H9 (cell line): ENCODE measurements around the gene IFT52. TPM values are rescaled to one million over a fixed set of nuclear protein-coding genes. Genes with fewer than 3 reads are reported as not detected.

Experiments used
- DNase-seq: peaks from one replicate; pipeline ENCODE4 v3.0.0-alpha.2; 2017
- H2AFZ ChIP-seq: one replicate; pipeline ENCODE4 v1.6.1; 2013; ENCODE audit warnings: mild to moderate bottlenecking, low read length, control low read depth, moderate library complexity
- H2AK5ac ChIP-seq: 2 replicates; pipeline ENCODE4 v1.6.1; 2013; ENCODE audit warnings: low read length, control low read depth, mixed read lengths; ENCODE audit not compliant: insufficient read length
- H2BK120ac ChIP-seq: one replicate; pipeline ENCODE4 v1.6.1; 2013; ENCODE audit warnings: low read depth, mild to moderate bottlenecking, low read length, control low read depth, inconsistent platforms; ENCODE audit not compliant: poor library complexity, severe bottlenecking
- H2BK12ac ChIP-seq: 2 replicates; pipeline ENCODE4 v1.6.1; 2013; ENCODE audit warnings: low read length, control low read depth, mixed read lengths, low read depth; ENCODE audit not compliant: insufficient read length
- H2BK15ac ChIP-seq: 2 replicates; pipeline ENCODE4 v1.6.1; 2013; ENCODE audit warnings: low read depth, low read length, control low read depth
- H2BK20ac ChIP-seq: one replicate; pipeline ENCODE4 v1.6.1; 2013; ENCODE audit warnings: low read depth, mild to moderate bottlenecking, low read length, control low read depth, inconsistent platforms; ENCODE audit not compliant: poor library complexity, severe bottlenecking
- H2BK5ac ChIP-seq: 2 replicates; pipeline ENCODE4 v1.6.1; 2013; ENCODE audit warnings: low read length, control low read depth, mixed read lengths; ENCODE audit not compliant: insufficient read length
- H3K14ac ChIP-seq: 2 replicates; pipeline ENCODE4 v1.6.1; 2013; ENCODE audit warnings: low read length, control low read depth; ENCODE audit not compliant: insufficient read depth
- H3K18ac ChIP-seq: 2 replicates; pipeline ENCODE4 v1.6.1; 2013; ENCODE audit warnings: low read depth, mild to moderate bottlenecking, mixed read lengths, low read length, control low read depth; ENCODE audit not compliant: insufficient read length
- H3K23ac ChIP-seq: 2 replicates; pipeline ENCODE4 v1.6.1; 2013; ENCODE audit warnings: low read length, control low read depth, mixed read lengths, low read depth; ENCODE audit not compliant: insufficient read length
- H3K23me2 ChIP-seq: 2 replicates; pipeline ENCODE4 v1.6.1; 2013; ENCODE audit warnings: low read depth, mild to moderate bottlenecking, mixed read lengths, low read length, control low read depth; ENCODE audit not compliant: insufficient read length, poor library complexity, severe bottlenecking
- H3K27ac ChIP-seq: 2 replicates; pipeline ENCODE4 v1.5.1; 2013; ENCODE audit warnings: low read length, control low read depth, mixed read lengths, low read depth; ENCODE audit not compliant: insufficient read length
- H3K27me3 ChIP-seq: 2 replicates; pipeline ENCODE4 v1.6.1; 2013; ENCODE audit warnings: low read length, control low read depth, inconsistent platforms; ENCODE audit not compliant: insufficient read depth
- H3K4ac ChIP-seq: 2 replicates; pipeline ENCODE4 v1.6.1; 2013; ENCODE audit warnings: low read depth, mild to moderate bottlenecking, control low read depth, inconsistent platforms, low read length, moderate library complexity
- H3K4me1 ChIP-seq: 2 replicates; pipeline ENCODE4 v1.6.1; 2013; ENCODE audit warnings: low read length, control low read depth, inconsistent platforms; ENCODE audit not compliant: insufficient read depth
- H3K4me2 ChIP-seq: 2 replicates; pipeline ENCODE4 v1.6.1; 2013; ENCODE audit warnings: low read length, control low read depth, mixed read lengths; ENCODE audit not compliant: insufficient read length, insufficient read depth
- H3K56ac ChIP-seq: 2 replicates; pipeline ENCODE4 v1.6.1; 2013; ENCODE audit warnings: low read depth, mild to moderate bottlenecking, mixed read lengths, low read length, control low read depth; ENCODE audit not compliant: insufficient read length
- H3K79me1 ChIP-seq: 2 replicates; pipeline ENCODE4 v1.6.1; 2013; ENCODE audit warnings: low read depth, mild to moderate bottlenecking, moderate library complexity, low read length, control low read depth, inconsistent platforms; ENCODE audit not compliant: insufficient read depth, poor library complexity, severe bottlenecking
- H3K79me2 ChIP-seq: 2 replicates; pipeline ENCODE4 v1.6.1; 2013; ENCODE audit warnings: low read length, control low read depth, inconsistent platforms; ENCODE audit not compliant: insufficient read depth
- H3K9ac ChIP-seq: 2 replicates; pipeline ENCODE4 v1.6.1; 2013; ENCODE audit warnings: low read length, control low read depth, mixed read lengths; ENCODE audit not compliant: insufficient read length; ENCODE audit errors: extremely low read depth
- H3K9me3 ChIP-seq: one replicate; pipeline ENCODE4 v1.6.1; 2013; ENCODE audit warnings: low read depth, low read length, inconsistent platforms; ENCODE audit not compliant: control insufficient read depth
- H3T11ph ChIP-seq: one replicate; pipeline ENCODE4 v1.6.1; 2013; ENCODE audit warnings: mild to moderate bottlenecking, low read length, control low read depth, inconsistent platforms
- H4K20me1 ChIP-seq: one replicate; pipeline ENCODE4 v1.6.1; 2013; ENCODE audit not compliant: control insufficient read depth, insufficient read length, insufficient read depth
- H4K5ac ChIP-seq: 2 replicates; pipeline ENCODE4 v1.6.1; 2013; ENCODE audit warnings: low read depth, mild to moderate bottlenecking, mixed read lengths, low read length, control low read depth; ENCODE audit not compliant: insufficient read length
- H4K8ac ChIP-seq: replicated peaks from 2 replicates; pipeline ENCODE4 v1.6.1; 2013; ENCODE audit warnings: low read length, control low read depth, mixed read lengths, low read depth; ENCODE audit not compliant: insufficient read length
- H4K91ac ChIP-seq: 2 replicates; pipeline ENCODE4 v1.6.1; 2013; ENCODE audit warnings: low read depth, mild to moderate bottlenecking, moderate library complexity, mixed read lengths, low read length, control low read depth; ENCODE audit not compliant: insufficient read length
- H3K27ac Mint-ChIP-seq, 3 experiments: 2 replicates in 2 of 3; 3 replicates in 1 of 3; pipeline ENCODE4 v1.8.0; 2020 to 2021; ENCODE audit warnings: mixed read lengths in 3 of 3, mild to moderate bottlenecking in 1 of 3, moderate library complexity in 1 of 3
- H3K27me3 Mint-ChIP-seq: 2 replicates; pipeline ENCODE4 v1.8.0; 2021; ENCODE audit warnings: low read depth, mild to moderate bottlenecking, moderate library complexity, mixed read lengths
- H3K36me3 Mint-ChIP-seq, 3 experiments: 2 replicates in 2 of 3; 3 replicates in 1 of 3; pipeline ENCODE4 v1.8.0; 2020 to 2021; ENCODE audit warnings: low read depth in 3 of 3, mixed read lengths in 3 of 3; ENCODE audit not compliant: insufficient read depth in 1 of 3
- H3K4me1 Mint-ChIP-seq, 2 experiments: 2 replicates each; pipeline ENCODE4 v1.8.0; 2020; ENCODE audit warnings: mixed read lengths in 2 of 2
- H3K4me3 Mint-ChIP-seq, 2 experiments: 2 replicates in 1 of 2; 3 replicates in 1 of 2; pipeline ENCODE4 v1.8.0; 2020 to 2021; ENCODE audit warnings: mild to moderate bottlenecking in 2 of 2, mixed read lengths in 2 of 2, moderate library complexity in 1 of 2
- H3K9me3 Mint-ChIP-seq, 2 experiments: 2 replicates in 1 of 2; 3 replicates in 1 of 2; pipeline ENCODE4 v1.8.0; 2020; ENCODE audit warnings: mild to moderate bottlenecking in 2 of 2, mixed read lengths in 2 of 2, moderate library complexity in 1 of 2
- CTCF ChIP-seq: fragments of 200-600 bp; sonication (generic); conservative IDR thresholded peaks from 3 replicates; pipeline ENCODE4 v1.8.0; 2021; ENCODE audit warnings: antibody characterized with exemption, mild to moderate bottlenecking
- whole genome bisulfite sequencing: extraction: QIAGEN DNeasy Blood & Tissue Kit; methylation state at CpG from one replicate; pipeline ENCODE4 v1.1.7; 2013; ENCODE audit warnings: missing lambda C conversion rate, low lambda C conversion rate, mixed read lengths; ENCODE audit not compliant: insufficient read length; ENCODE audit errors: extremely low coverage; 5-methylcytosine and 5-hydroxymethylcytosine counted together
- total RNA-seq: library from RNA; stranded (reverse); gene quantifications from 2 replicates; pipeline ENCODE4 v1.2.1, GENCODE V29; 2021

IFT52 gene
- total RNA-seq, 1 experiment from 2014 or later, result 44.5 TPM

DNA sequence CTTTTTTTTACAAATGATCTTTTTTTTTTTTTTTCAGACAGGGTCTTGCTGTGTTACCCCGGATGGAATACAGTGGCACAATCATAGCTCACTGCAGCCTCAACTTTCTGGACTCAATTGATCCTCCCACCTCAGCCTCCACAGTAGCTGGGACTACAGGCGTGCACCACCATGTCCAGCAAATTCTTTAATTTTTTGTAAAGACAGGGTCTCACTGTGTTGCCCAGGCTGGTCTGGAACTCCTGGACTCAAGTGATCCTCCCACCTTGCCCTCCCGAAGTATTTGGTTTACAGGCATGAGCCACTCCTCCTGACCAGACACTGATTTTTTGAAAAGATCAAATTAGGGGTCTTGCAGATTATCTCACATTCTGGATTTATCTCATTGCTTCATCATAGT, 65.2 kb downstream of the IFT52 start:
- Histone ChIP-seq H3K27ac (no peak overlapping the region), H2AK5ac (no peak overlapping the region), H3K79me1 (no peaks in the 10 kb centered on the region), H3K4me2 (no peak overlapping the region), H3T11ph (no peak overlapping the region), H3K79me2 (no peaks in the 10 kb centered on the region), H3K4ac (no peak overlapping the region), H2AFZ (no peak overlapping the region), H2BK5ac (no peak overlapping the region), H3K14ac (no peak overlapping the region), H3K9ac (no peak overlapping the region), H2BK12ac (no peak overlapping the region), H4K20me1 (no peaks in the 10 kb centered on the region), H3K9me3 (no peaks in the 10 kb centered on the region), H4K5ac (no peak overlapping the region), H3K4me1 (no peaks in the 10 kb centered on the region), H3K56ac (no peak overlapping the region), H2BK20ac (no peak overlapping the region), H3K18ac (no peak overlapping the region), H2BK15ac (no peak overlapping the region), H4K91ac (no peak overlapping the region), H3K23ac (no peak overlapping the region), H2BK120ac (no peak overlapping the region), H3K27me3 (no peaks in the 10 kb centered on the region), H3K23me2 (peaks cover 4% of the 10 kb centered on the region), H4K8ac (no peak overlapping the region)
- no peaks in the 10 kb centered on the region for H3K36me3 Mint-ChIP-seq
- TF ChIP-seq CTCF, result no peak
- no peaks in the 10 kb centered on the region for H3K9me3 Mint-ChIP-seq
- H3K4me1 Mint-ChIP-seq, result peaks cover 0 to 5% of the 10 kb centered on the region in 2 experiments; a peak in 1 of 4 replicates
- DNase-seq, result no peak
- peak overlapping the region; percentile 71 to 95 for H3K4me3 Mint-ChIP-seq
- no peaks in the 10 kb centered on the region for H3K27me3 Mint-ChIP-seq
- no peak overlapping the region; a peak in 1 of 7 replicates for H3K27ac Mint-ChIP-seq
- WGBS, result no CpG with 5 or more reads among the region's 3 CpGs
